Measurements from ENCODE around the gene ARID5B.

Gene ARID5B

DNA sequence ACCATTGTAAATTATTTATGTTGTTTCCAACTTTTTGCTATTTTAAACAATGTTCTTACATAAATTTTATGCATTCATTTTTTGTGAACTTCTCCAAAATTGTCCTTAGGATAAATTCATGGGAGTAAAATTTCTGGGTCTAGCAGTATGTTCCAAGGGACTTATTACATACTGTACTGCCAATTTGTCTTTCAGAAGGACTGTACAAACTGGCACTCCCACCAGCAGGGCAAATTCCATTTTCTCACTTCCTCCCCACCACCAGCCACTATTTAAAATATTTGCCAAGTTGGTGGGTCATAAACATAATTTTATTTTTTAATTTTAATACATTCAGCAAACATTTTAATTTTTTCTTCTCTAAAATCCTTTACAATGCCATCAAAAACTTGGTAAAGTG lies 13.7 kb upstream of the ARID5B start:
- in situ Hi-C loops (cut with HindIII; ENCODE audit: low sequenced_read_pairs): no loop called here

GRCh38 chr10:61888744-61889143 lies 12.8 kb upstream of the ARID5B start:
- in situ Hi-C loops (cut with HindIII; ENCODE audit: low sequenced_read_pairs): no loop called here

DNA sequence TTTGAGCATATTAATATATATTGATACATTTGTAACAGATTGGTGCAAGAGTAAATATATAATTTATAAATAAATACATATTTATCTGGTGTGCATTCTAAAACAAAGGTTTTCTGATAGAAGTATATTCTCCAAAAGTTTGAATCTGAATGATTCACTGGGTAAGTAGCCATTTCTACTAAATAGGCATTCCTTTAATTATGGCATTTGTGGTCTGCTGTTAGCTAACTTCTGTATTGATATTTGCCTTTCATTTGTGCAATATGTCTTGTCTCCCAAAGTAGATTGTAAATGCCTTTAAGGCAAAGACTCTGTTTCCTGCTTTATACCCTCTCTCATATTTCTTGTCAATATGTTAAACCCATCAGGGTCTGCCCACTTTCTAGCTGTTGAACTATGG lies 11.1 kb upstream of the ARID5B start:
- in situ Hi-C loops (cut with HindIII; ENCODE audit: low sequenced_read_pairs): no loop called here

GRCh38 chr10:61890881-61891409 lies 10.6 kb upstream of the ARID5B start:
- in situ Hi-C loops (cut with HindIII; ENCODE audit: low sequenced_read_pairs): no loop called here

DNA sequence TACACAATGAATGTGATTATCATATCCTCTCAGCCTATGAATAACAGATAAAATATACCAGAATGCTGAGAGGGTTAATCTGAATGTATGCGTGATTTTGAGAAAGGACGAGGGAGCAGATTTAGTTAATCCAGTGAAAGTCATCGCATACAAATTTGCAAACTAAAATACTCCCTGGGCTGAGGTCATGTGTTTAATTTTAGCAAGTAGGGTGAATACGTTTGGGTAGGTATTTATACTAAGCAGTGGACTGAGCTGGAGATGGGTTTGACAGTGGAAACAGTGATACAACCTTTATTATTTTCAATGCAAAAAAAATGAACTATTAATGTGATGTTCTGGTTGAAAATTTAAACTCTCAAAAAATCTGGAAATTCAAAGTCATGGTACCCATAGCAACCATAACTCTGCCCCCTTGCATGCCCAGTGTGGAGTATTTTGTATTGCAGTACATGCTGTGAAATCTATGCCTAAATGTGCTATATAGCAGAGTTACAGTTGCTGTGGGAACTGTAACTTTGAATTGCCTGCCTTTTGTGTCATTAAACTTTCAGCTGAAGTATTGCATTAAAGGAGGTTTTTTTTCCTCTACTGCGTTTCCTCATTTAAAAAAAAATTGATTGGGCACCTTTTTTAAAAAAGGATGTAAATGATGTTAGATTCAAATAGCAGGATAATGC lies 9.5 kb upstream of the ARID5B start:
- in situ Hi-C loops (cut with HindIII; ENCODE audit: low sequenced_read_pairs): no loop called here

- in situ Hi-C loops (cut with HindIII; ENCODE audit: low sequenced_read_pairs): no loop called here
These were observed 8.5 kb upstream of the ARID5B start for GRCh38 chr10:61892961-61893360.

DNA sequence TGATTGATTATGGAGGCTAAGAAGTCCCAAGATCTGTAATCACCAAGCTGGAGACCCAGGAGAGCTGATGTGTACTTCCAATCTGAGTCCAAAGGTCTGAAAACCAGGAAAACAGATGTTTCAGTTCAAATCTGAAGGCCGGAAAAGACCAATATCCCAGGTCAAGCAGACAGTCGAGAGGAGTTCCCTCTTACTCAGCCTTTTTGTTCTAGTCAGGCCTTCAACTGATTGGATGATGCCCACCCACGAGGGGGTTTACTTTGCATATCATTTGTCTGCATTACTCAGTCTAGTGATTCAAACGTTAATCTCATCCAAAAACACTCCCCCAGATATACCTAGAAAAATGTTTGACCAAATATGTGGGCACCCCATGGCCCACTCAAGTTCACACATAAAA lies 7.4 kb upstream of the ARID5B start:
- in situ Hi-C loops (cut with HindIII; ENCODE audit: low sequenced_read_pairs): no loop called here

- in situ Hi-C loops (cut with HindIII; ENCODE audit: low sequenced_read_pairs): no loop called here
These were observed 5.5 kb upstream of the ARID5B start for GRCh38 chr10:61895898-61896600.

DNA sequence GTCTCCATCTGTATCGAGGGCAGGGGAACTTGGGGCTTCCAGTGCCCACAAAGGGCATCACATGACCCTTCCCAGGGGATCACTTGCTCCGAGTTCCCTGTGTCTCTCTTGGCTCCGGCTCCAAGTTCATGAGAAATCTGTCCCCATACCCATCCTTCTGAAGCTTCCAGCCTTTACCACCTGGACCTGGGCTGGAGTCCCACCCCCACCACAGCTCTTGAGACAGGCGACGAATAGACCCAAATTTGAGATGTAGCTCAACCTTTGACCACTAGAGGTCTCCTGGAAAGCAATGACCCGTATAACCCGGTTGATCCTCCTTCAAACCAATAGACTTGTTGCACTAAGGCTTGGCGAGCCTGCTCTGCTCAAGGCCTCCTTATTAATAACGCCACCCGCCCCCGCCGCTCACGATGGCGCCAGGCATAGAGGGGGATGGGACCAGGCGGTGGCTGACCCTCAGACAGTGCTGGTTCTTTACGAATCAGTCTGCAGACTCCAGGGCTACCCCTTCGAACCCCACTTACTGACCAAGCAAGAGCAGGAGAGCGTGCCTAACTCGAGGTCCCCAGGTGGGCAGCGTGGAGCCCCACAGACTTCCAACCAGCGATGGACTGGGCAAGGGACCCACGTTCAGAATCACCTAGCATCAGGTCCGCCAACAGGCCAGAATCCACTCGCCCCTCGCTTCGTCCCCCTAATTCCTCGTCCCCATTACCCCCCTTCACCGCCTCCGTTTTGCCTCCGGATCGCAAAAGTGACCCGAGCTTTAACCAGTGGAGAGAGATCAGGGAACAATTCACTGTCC lies 4.4 kb upstream of the ARID5B start:
- in situ Hi-C loops (cut with HindIII; ENCODE audit: low sequenced_read_pairs): no loop called here

DNA sequence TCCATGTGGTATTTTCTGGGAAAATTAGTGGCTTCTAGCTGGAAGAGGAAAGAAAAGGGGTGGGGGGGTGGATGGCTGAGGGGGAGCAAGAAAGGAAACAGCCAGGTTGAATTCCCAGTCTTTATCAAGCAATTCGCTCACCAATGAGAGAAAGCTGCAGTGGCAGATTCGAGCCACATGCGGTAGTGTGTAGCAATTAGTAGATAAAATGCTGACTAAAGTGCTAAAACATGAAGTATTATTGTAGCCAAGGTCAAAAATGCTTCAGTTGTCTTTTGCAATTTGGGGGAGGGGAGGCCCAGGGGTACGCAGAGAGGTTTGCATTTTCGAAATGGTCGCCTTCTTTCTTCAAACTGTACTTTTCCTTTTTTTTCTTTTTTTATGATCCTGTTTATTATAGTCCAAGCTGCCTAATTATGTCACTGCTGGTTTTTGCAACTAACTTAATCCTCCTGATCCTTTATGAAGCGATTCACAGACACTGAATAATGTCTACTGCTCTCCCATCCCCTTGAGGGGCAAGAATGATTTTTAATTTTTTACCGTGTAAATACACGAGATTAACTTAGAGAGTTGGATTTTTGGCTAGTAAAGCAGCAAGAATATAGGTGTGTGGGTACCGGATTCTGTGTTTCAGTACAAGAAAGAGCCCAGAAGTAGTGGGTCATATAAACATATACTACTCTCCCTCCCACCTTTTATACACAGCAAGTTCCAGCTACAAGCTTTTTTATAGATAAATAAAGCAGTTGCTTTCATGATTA lies 3.6 kb upstream of the ARID5B start:
- in situ Hi-C loops (cut with HindIII; ENCODE audit: low sequenced_read_pairs): no loop called here

DNA sequence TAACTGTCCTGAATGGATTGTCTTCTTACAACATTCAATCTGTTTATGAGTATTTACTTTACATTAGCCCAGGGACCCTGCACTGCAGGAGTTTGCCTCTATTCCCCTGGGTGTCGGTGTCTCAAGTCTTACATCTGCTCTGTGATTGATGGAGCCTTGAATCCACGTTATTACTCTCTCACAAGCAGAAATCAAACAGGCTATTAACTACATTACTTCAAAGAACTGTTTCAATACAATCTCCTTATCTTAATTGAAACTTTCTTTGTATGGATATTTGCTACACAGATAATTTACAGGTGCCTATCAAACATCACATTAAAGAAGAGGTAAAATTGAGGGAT lies 3.1 kb upstream of the ARID5B start:
- in situ Hi-C loops (cut with HindIII; ENCODE audit: low sequenced_read_pairs): no loop called here

GRCh38 chr10:61899069-61899531 lies 2.4 kb upstream of the ARID5B start:
- in situ Hi-C loops (cut with HindIII; ENCODE audit: low sequenced_read_pairs): no loop called here

DNA sequence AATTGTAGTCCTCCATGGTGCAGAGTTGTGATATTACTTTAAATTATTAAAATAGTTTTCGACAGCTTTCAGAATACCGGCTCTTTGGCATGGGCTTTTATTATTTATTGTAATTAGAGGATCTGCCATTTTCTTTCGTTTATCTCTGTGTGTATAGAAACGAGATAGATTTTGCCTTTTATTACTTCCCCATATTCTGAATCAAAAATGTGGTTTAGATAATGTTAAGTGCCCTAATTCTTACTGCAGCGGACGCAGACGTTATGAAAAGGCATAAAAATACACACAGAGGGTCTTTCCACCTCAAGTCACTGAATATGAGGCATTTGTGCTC lies 1.9 kb upstream of the ARID5B start:
- in situ Hi-C loops (cut with HindIII; ENCODE audit: low sequenced_read_pairs): no loop called here

DNA sequence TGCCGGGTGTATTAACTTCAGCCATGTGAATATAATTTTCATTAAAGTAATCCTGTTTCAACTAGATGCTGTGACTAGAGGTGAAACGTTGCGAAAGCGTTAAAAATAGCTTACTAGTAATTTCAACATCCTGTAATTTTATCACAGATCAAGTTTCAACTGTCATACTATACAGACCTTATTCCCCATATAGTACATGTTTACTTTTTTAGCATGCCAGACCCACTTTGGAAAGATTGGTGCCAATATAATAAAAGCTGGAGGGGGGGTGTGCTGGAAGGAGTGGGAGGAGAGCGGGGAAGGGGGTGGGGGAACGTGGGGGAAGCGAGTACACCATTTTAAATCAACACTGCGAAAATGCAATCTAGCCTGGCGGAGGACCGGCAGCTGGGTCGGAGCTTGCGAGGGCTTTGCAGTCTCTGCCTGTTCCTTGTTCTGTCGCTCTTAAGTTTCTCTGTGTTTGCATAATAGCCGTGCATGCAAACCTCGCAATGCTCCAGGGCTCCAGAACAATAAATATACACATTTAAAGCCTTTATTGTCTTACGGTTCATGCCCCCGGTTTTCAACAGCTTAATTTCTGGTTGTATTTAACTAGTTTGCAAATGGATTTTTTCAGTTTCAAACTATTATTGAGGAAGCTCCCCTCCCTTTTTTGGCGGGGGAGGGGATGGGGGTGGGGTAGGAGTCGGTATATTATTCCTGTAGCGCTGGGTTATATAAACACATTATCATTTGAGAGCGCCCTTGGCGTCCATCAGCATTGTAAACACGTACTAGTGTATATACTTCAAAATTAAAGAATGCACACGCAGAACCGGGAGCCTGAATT lies 1.3 kb upstream of the ARID5B start:
- in situ Hi-C loops (cut with HindIII; ENCODE audit: low sequenced_read_pairs): no loop called here

GRCh38 chr10:61901829-61902444 lies 438 bp downstream of the ARID5B start:
- in situ Hi-C loops (cut with HindIII; ENCODE audit: low sequenced_read_pairs): no loop called here

- in situ Hi-C loops (cut with HindIII; ENCODE audit: low sequenced_read_pairs): no loop called here
These were observed 1.1 kb downstream of the ARID5B start for GRCh38 chr10:61902445-61903220.

- in situ Hi-C loops (cut with HindIII; ENCODE audit: low sequenced_read_pairs): no loop called here
These were observed 1.9 kb downstream of the ARID5B start for GRCh38 chr10:61903221-61903927.

- in situ Hi-C loops (cut with HindIII; ENCODE audit: low sequenced_read_pairs): no loop called here
These were observed 2.4 kb downstream of the ARID5B start for GRCh38 chr10:61903928-61904344.
